Amygdala (tissue), 56 donors: ENCODE data around the gene UBXN1.

Source experiments
- DNase-seq, 56 donors: peaks; one replicate each; lab custom pipeline; 2025; lab: John Stamatoyannopoulos, UW

Gene UBXN1

GRCh38 chr11:62678770-62679696 is at the start of gene UBXN1:
Gene UBXN1 (minus strand): TSS chr11:62679073. CDS start chr11:62678923, 150 bp downstream.
- DNase-seq: peak; percentile 22 to 91 (median 80)

GRCh38 chr11:62728171-62728988 is 49.5 kb upstream of the UBXN1 start, which contains the start of gene TTC9C:
Gene TTC9C (plus strand): TSS chr11:62728486. CDS start chr11:62728849, 363 bp downstream.
- peak in 55 of 56 donors; percentile 40 to 91 (median 82) for DNase-seq

GRCh38 chr11:62727872-62728170 is 48.9 kb upstream of the UBXN1 start:
- DNase-seq: peak in 55 of 56 donors; percentile 53 to 97 (median 85)

- peak; percentile 59 to 99 (median 96) for DNase-seq
Observed at GRCh38 chr11:62727165-62727871, 48.4 kb upstream of the UBXN1 start, which contains the start of gene HNRNPUL2. Gene HNRNPUL2 (minus strand): TSS chr11:62727457. CDS start chr11:62727156, 301 bp downstream.

GRCh38 chr11:62726915-62727164 is 48.0 kb upstream of the UBXN1 start:
- no peak for DNase-seq

- DNase-seq: peak in 4 of 56 donors; percentile 30 to 46 (median 42)
Observed at GRCh38 chr11:62726156-62726914, 47.5 kb upstream of the UBXN1 start.

- DNase-seq: no peak
Observed at GRCh38 chr11:62725646-62726045, 46.8 kb upstream of the UBXN1 start.

- no peak for DNase-seq
Observed at GRCh38 chr11:62724171-62724570, 45.3 kb upstream of the UBXN1 start.

- DNase-seq: no peak
Observed at GRCh38 chr11:62721994-62722393, 43.1 kb upstream of the UBXN1 start.

- no peak for DNase-seq
Observed at GRCh38 chr11:62719302-62719978, 40.6 kb upstream of the UBXN1 start.

GRCh38 chr11:62716816-62717215 is 37.9 kb upstream of the UBXN1 start:
- peak in 2 of 56 donors; percentile 15 to 23 for DNase-seq

GRCh38 chr11:62716206-62716605 is 37.3 kb upstream of the UBXN1 start:
- DNase-seq: no peak

- DNase-seq: no peak
Observed at GRCh38 chr11:62715150-62716130, 36.6 kb upstream of the UBXN1 start.

- no peak for DNase-seq
Observed at GRCh38 chr11:62713343-62713742, 34.5 kb upstream of the UBXN1 start.

- no peak for DNase-seq
Observed at GRCh38 chr11:62712861-62713260, 34.0 kb upstream of the UBXN1 start.

GRCh38 chr11:62712276-62712812 is 33.5 kb upstream of the UBXN1 start:
- no peak for DNase-seq

GRCh38 chr11:62710001-62710345 is 31.1 kb upstream of the UBXN1 start:
- peak in 3 of 56 donors; percentile 45 to 67 (median 46) for DNase-seq
